Esophagus squamous epithelium (tissue), 5 donors: ENCODE measurements around the gene PHF21B. TPM values are rescaled to one million over a fixed set of nuclear protein-coding genes. Genes with fewer than 3 reads are reported as not detected.

Experiments used
- DNase-seq: peaks from one replicate; lab custom pipeline; 2025; lab: John Stamatoyannopoulos, UW
- H3K27ac ChIP-seq, 4 donors: fragments of 200-600 bp; sonication (generic); one replicate each; pipeline ENCODE4 v1.5.1; 2016 to 2019; ENCODE audit warnings: mild to moderate bottlenecking in 1 of 4
- H3K27me3 ChIP-seq, 4 donors: fragments of 200-600 bp; sonication (generic); 1 replicate in 3 of 4; 2 replicates in 1 of 4; pipeline versions ENCODE4 v1.5.1 to v1.6.0; 2017 to 2021; ENCODE audit warnings: antibody characterized with exemption in 1 of 4
- H3K36me3 ChIP-seq, 3 donors: fragments of 200-600 bp; sonication (generic); one replicate each; pipeline ENCODE4 v1.5.1; 2016 to 2019
- H3K4me1 ChIP-seq, 3 donors: fragments of 200-600 bp; sonication (generic); one replicate each; pipeline ENCODE4 v1.5.1; 2017 to 2019
- H3K4me3 ChIP-seq, 4 donors: fragments of 200-600 bp; sonication (generic); 1 replicate in 3 of 4; 2 replicates in 1 of 4; pipeline ENCODE4 v1.5.1; 2016 to 2019; ENCODE audit warnings: mild to moderate bottlenecking in 2 of 4, moderate library complexity in 1 of 4
- H3K9me3 ChIP-seq, 3 donors: fragments of 200-600 bp; sonication (generic); one replicate each; pipeline ENCODE4 v1.5.1; 2016 to 2019
- POLR2A ChIP-seq, 4 donors: fragments of 450-650 bp; IDR thresholded peaks; one replicate each; pipeline ENCODE4 v1.6.1; 2017; ENCODE audit warnings: antibody characterized with exemption in 4 of 4, mild to moderate bottlenecking in 4 of 4, moderate library complexity in 3 of 4
- WGBS, 2 donors: methylation state at CpG; one replicate each; pipeline ENCODE4 v1.1.5; 2018; 5-methylcytosine and 5-hydroxymethylcytosine counted together
- intact Hi-C: fragments of 100-400 bp; cut with DNase I; formaldehyde crosslinking; loops from one replicate; pipeline ENCODE4 v1.15.0; 2022
- total RNA-seq, 4 donors: library from RNA; depleted of rRNA; stranded (reverse); fragments of >200 nt; gene quantifications; one replicate each; pipeline ENCODE4 v1.1.0, GENCODE V29; 2016
- TF ChIP-seq, protein P1 (sequence below), 6 experiments: fragments of 450-650 bp in 4 of 6; fragments of 200-600 bp in 2 of 6; sonication (generic) in 2 of 6; IDR thresholded peaks; one replicate each; pipeline ENCODE4 v1.5.1; 2016 to 2019; ENCODE audit warnings: antibody characterized with exemption in 6 of 6, mild to moderate bottlenecking in 4 of 6, moderate library complexity in 4 of 6
- donor health status: DM: yes; HTN: yes; CAD: no.

PHF21B gene
- total RNA-seq, 4 donors from 2014 or later, result 0.04 to 0.19 TPM; not detected in 2

GRCh38 chr22:44973829-44974228 lies 36.0 kb downstream of the PHF21B start:
- no peak overlapping the region for H3K4me3 ChIP-seq
- DNase-seq, result no peak
- H3K36me3 ChIP-seq, result no peaks in the 10 kb centered on the region
- TF ChIP-seq POLR2A (IDR thresholded peaks at IDR 0.05), result no peak
- TF ChIP-seq, protein P1, sequence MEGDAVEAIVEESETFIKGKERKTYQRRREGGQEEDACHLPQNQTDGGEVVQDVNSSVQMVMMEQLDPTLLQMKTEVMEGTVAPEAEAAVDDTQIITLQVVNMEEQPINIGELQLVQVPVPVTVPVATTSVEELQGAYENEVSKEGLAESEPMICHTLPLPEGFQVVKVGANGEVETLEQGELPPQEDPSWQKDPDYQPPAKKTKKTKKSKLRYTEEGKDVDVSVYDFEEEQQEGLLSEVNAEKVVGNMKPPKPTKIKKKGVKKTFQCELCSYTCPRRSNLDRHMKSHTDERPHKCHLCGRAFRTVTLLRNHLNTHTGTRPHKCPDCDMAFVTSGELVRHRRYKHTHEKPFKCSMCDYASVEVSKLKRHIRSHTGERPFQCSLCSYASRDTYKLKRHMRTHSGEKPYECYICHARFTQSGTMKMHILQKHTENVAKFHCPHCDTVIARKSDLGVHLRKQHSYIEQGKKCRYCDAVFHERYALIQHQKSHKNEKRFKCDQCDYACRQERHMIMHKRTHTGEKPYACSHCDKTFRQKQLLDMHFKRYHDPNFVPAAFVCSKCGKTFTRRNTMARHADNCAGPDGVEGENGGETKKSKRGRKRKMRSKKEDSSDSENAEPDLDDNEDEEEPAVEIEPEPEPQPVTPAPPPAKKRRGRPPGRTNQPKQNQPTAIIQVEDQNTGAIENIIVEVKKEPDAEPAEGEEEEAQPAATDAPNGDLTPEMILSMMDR (IDR thresholded peaks at IDR 0.05), result no peak
- H3K9me3 ChIP-seq, result no peaks in the 10 kb centered on the region
- intact Hi-C loops, result loop anchor here (10.0 kb wide), 1 partner anchor 159 kb away; no protein-coding TSS in a partner anchor
- no peak overlapping the region for H3K27ac ChIP-seq
- H3K27me3 ChIP-seq, result peaks cover 0 to 16% (median 0%) of the 10 kb centered on the region in 4 donors
- H3K4me1 ChIP-seq, result no peaks in the 10 kb centered on the region
- WGBS, 2 donors, result 39 to 91% methylated on average over 2 to 6 of the region's 8 CpGs

DNA sequence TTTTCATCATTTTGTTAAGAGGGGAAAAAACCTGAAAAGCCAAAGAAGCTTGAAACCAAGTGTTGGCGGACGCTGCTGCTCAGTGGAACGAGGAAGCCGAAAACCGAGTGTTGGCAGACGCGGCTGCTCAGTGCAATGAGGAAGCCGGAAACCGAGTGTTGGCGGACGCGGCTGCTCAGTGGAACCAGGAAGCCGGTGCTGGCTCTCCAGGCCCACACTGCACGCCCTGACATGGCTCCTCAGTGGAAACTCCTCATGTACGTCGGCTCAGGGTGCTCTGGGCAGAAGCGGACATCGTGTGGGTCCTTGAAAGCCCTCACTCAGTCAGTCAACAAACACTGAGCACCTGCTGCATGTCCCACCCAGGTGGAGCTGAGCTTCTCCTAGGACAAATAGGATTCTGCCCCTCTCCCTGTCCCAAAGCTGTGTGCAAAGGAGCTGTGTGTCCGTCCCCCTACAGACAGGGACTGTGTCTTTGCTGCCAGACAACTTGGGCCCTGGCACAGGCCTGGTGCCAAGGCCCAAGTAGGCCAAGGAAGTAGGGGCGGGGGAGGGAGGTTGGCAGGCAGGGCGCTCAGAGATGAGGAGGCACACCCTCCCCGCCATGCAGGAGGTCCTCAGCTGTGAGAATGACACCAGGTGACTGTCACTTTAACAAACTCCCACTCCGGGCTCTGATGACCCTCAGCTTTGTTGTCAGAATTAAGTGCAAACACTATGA lies 37.3 kb downstream of the PHF21B start:
- Histone ChIP-seq H3K4me1 (no peaks in the 10 kb centered on the region), H3K4me3 (no peak overlapping the region), H3K27me3 (peaks cover 0 to 13% (median 0%) of the 10 kb centered on the region in 4 donors), H3K36me3 (no peaks in the 10 kb centered on the region), H3K27ac (no peak overlapping the region), H3K9me3 (no peaks in the 10 kb centered on the region)
- DNase-seq, result no peak
- TF ChIP-seq POLR2A (IDR thresholded peaks at IDR 0.05), result no peak
- TF ChIP-seq, protein P1 (IDR thresholded peaks at IDR 0.05), result no peak
- 49 to 51% methylated on average over 18 to 19 of the region's 23 CpGs for WGBS, 2 donors
- intact Hi-C loops, result loop anchor here (10.0 kb wide), 1 partner anchor 158 kb away; no protein-coding TSS in a partner anchor

DNA sequence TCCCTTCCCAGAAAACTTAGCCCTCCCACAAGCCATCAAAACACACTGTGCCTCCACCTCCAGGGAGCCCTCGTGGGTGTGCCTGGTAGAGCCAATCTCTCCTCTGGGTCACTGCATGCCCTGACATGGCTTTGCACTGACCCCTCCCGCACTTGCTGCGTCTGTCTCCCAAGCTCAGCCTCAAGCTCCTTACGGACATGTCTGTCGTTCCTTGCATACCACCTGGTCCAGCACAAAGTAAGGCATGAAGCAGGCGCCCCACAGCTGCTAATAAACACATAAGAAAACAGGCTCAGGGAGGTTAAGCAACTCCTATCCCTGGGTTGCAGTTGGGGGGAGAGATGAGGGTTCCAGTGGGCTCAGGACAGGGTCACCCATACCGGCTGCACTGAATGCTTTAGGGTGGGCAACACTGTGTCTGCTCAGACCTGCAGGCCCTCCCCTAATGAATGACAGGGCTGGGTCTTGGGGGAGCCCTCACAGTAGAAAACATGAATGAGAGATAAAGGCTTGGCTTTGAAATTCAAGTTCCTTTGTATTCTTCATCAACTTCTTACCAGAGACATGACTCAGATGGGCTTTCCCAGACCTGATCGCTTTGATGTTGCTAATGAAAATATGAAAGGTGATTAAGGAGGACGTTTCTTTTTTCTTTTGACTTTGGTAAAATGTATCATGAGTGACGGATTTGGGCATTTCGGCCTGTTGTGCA lies 38.0 kb downstream of the PHF21B start:
- Histone ChIP-seq H3K9me3 (no peaks in the 10 kb centered on the region), H3K27ac (no peak overlapping the region), H3K4me3 (no peak overlapping the region), H3K36me3 (no peaks in the 10 kb centered on the region), H3K27me3 (peaks cover 0 to 13% (median 0%) of the 10 kb centered on the region in 4 donors), H3K4me1 (no peaks in the 10 kb centered on the region)
- WGBS, 2 donors, result 39 to 50% methylated on average over 6 of the region's 11 CpGs
- no peak for TF ChIP-seq POLR2A (IDR thresholded peaks at IDR 0.05)
- TF ChIP-seq, protein P1 (IDR thresholded peaks at IDR 0.05), result no peak
- no peak for DNase-seq
- intact Hi-C loops, result loop anchor here (10.0 kb wide), 1 partner anchor 157 kb away; no protein-coding TSS in a partner anchor

- H3K4me3 ChIP-seq, result no peak overlapping the region
- 82 to 93% methylated on average over 3 to 5 of the region's 6 CpGs for WGBS, 2 donors
- peaks cover 0 to 25% (median 0%) of the 10 kb centered on the region in 4 donors for H3K27me3 ChIP-seq
- no peaks in the 10 kb centered on the region for H3K36me3 ChIP-seq
- H3K9me3 ChIP-seq, result no peaks in the 10 kb centered on the region
- DNase-seq, result no peak
- TF ChIP-seq, protein P1 (IDR thresholded peaks at IDR 0.05), result no peak
- no peak for TF ChIP-seq POLR2A (IDR thresholded peaks at IDR 0.05)
- H3K4me1 ChIP-seq, result no peaks in the 10 kb centered on the region
- intact Hi-C loops, result loop anchor here (10.0 kb wide), 1 partner anchor 155 kb away; no protein-coding TSS in a partner anchor
- H3K27ac ChIP-seq, result no peak overlapping the region
These were observed 39.5 kb downstream of the PHF21B start for GRCh38 chr22:44970291-44970690.

DNA sequence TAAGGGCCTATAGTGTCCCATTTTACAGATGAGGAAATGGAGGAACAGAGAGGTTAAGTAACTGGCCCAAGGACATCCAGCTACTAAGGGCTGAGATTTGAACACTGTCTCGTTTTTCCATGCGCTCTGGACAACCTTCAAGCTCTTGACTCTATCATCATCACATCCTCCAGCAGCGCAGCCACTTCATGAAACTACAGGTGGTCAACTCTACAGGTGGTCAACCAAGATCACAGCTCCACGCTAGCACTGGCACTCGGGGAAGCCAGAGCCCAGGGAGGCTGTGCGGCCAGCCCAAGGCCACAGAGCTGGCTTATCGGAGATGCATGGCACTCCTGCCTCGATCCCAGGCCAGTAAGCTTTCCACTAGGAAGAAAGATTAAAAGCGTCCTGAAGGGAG lies 40.0 kb downstream of the PHF21B start:
- Histone ChIP-seq H3K4me3 (no peak overlapping the region), H3K27me3 (peaks cover 0 to 28% (median 0%) of the 10 kb centered on the region in 4 donors), H3K4me1 (no peaks in the 10 kb centered on the region), H3K36me3 (no peaks in the 10 kb centered on the region), H3K27ac (no peak overlapping the region), H3K9me3 (no peaks in the 10 kb centered on the region)
- intact Hi-C loops, result loop anchor here (10.0 kb wide), 1 partner anchor 155 kb away; no protein-coding TSS in a partner anchor
- 85 to 88% methylated on average over 3 to 5 of the region's 9 CpGs for WGBS, 2 donors
- TF ChIP-seq POLR2A (IDR thresholded peaks at IDR 0.05), result no peak
- TF ChIP-seq, protein P1 (IDR thresholded peaks at IDR 0.05), result no peak
- DNase-seq, result no peak
